OCI-LY1 (cell line): Measurements from ENCODE around the gene EXOC5.
A peak's percentile ranks its signal among the peaks of the same experiment; 100 is the strongest.

Experiments
- H2AFZ ChIP-seq: fragments of 200-600 bp; sonication (generic), shearing (Covaris generic); 2 replicates; pipeline ENCODE4 v1.6.0; 2014; ENCODE audit warnings: antibody characterized with exemption, mild to moderate bottlenecking, low read length
- H3F3A ChIP-seq: fragments of 200-600 bp; sonication (generic), shearing (Covaris generic); 2 replicates; pipeline ENCODE4 v1.6.0; 2014; ENCODE audit warnings: mild to moderate bottlenecking, antibody characterized with exemption, low read length, moderate library complexity; ENCODE audit not compliant: insufficient read depth
- H3K27ac ChIP-seq: fragments of 200-600 bp; sonication (generic); 2 replicates; pipeline ENCODE4 v1.5.1; 2014; ENCODE audit warnings: low read length, mixed run types, mild to moderate bottlenecking, low read depth; ENCODE audit not compliant: poor library complexity, severe bottlenecking
- H3K27me3 ChIP-seq: fragments of 200-600 bp; sonication (generic); 2 replicates; pipeline ENCODE4 v1.6.0; 2014; ENCODE audit warnings: antibody characterized with exemption, mild to moderate bottlenecking, low read length, moderate library complexity; ENCODE audit not compliant: insufficient read depth
- H3K36me3 ChIP-seq: fragments of 200-600 bp; sonication (generic); 2 replicates; pipeline ENCODE4 v1.6.1; 2014; ENCODE audit warnings: mild to moderate bottlenecking, antibody characterized with exemption, low read length, moderate library complexity, mixed read lengths; ENCODE audit not compliant: insufficient read depth
- H3K4me1 ChIP-seq: fragments of 200-600 bp; sonication (generic); 2 replicates; pipeline ENCODE4 v1.5.1; 2014; ENCODE audit warnings: mild to moderate bottlenecking, low read length, moderate library complexity; ENCODE audit not compliant: insufficient read depth, severe bottlenecking
- H3K4me2 ChIP-seq: fragments of 200-600 bp; sonication (generic), shearing (Covaris generic); 2 replicates; pipeline ENCODE4 v1.6.1; 2014; ENCODE audit warnings: low read length
- H3K4me3 ChIP-seq: fragments of 200-600 bp; sonication (generic); 2 replicates; pipeline ENCODE4 v1.5.1; 2014; ENCODE audit warnings: low read length, low read depth, mild to moderate bottlenecking, mixed read lengths; ENCODE audit not compliant: poor library complexity, severe bottlenecking
- H3K79me2 ChIP-seq: fragments of 200-600 bp; shearing (Covaris generic); 2 replicates; pipeline ENCODE4 v1.6.1; 2016; ENCODE audit warnings: mixed run types, low read length, mixed read lengths; ENCODE audit not compliant: insufficient read depth
- H3K9ac ChIP-seq: fragments of 200-600 bp; sonication (generic), shearing (Covaris generic); 2 replicates; pipeline ENCODE4 v1.6.1; 2014; ENCODE audit warnings: mild to moderate bottlenecking, low read length, mixed read lengths
- H3K9me2 ChIP-seq: fragments of 200-600 bp; sonication (generic), shearing (Covaris generic); 2 replicates; pipeline ENCODE4 v1.6.1; 2014; ENCODE audit warnings: low read depth, mild to moderate bottlenecking, low read length, mixed read lengths
- H3K9me3 ChIP-seq: fragments of 200-600 bp; shearing (Covaris generic); 2 replicates; pipeline ENCODE4 v1.6.1; 2014; ENCODE audit warnings: low read length, mixed read lengths
- H4K20me1 ChIP-seq: fragments of 200-600 bp; sonication (generic), shearing (Covaris generic); 2 replicates; pipeline ENCODE4 v1.6.0; 2016; ENCODE audit warnings: mild to moderate bottlenecking, low read length; ENCODE audit not compliant: insufficient read depth
- CTCF ChIP-seq: fragments of 200-600 bp; sonication (generic), shearing (Covaris generic); IDR thresholded peaks from 2 replicates; pipeline ENCODE4 v1.5.1; 2017; ENCODE audit warnings: mild to moderate bottlenecking, antibody characterized with exemption, low read length, moderate library complexity, mixed read lengths
- EZH2 ChIP-seq: fragments of 200-600 bp; sonication (generic), shearing (Covaris generic); IDR thresholded peaks from 2 replicates; pipeline ENCODE4 v1.8.0; 2017; ENCODE audit warnings: borderline replicate concordance, mixed run types, mild to moderate bottlenecking, antibody characterized with exemption, low read length, moderate library complexity, mixed read lengths

Gene EXOC5

GRCh38 chr14:57268161-57269069 is at the start of gene EXOC5, which contains the start of gene AP5M1:
Gene EXOC5, minus strand, starts transcription at chr14:57268905. Its CDS starts 257 bp downstream, at chr14:57268648.
Gene AP5M1, plus strand, starts transcription at chr14:57268971. Its CDS starts 344 bp downstream, at chr14:57269315.
- Histone ChIP-seq H4K20me1 (no peaks in the 10 kb centered on the region), H2AFZ (no peak within 1 kb of the TSS), H3K27ac (peak within 1 kb of the TSS; percentile 89), H3K9ac (peak within 1 kb of the TSS; percentile 81), H3K36me3 (peaks cover 19% of the 10 kb centered on the region), H3K4me1 (peaks cover 34% of the 10 kb centered on the region), H3K27me3 (no peaks in the 10 kb centered on the region), H3K79me2 (peaks cover 83% of the 10 kb centered on the region), H3K9me3 (no peaks in the 10 kb centered on the region), H3F3A (no peaks in the 10 kb centered on the region), H3K9me2 (no peaks in the 10 kb centered on the region), H3K4me2 (peak within 1 kb of the TSS; percentile 87), H3K4me3 (peak within 1 kb of the TSS; percentile 75)
- TF ChIP-seq CTCF (no peak), EZH2 (no peak)

GRCh38 chr14:57317248-57317833 is 48.6 kb upstream of the EXOC5 start:
- H3K79me2 ChIP-seq, result no peaks in the 10 kb centered on the region
- no peaks in the 10 kb centered on the region for H3K36me3 ChIP-seq
- no peaks in the 10 kb centered on the region for H4K20me1 ChIP-seq
- TF ChIP-seq CTCF (peak; percentile 88), EZH2 (no peak)
- H3K9ac ChIP-seq, result no peak overlapping the region
- H3K4me3 ChIP-seq, result no peak overlapping the region
- H3K27ac ChIP-seq, result no peak overlapping the region
- H2AFZ ChIP-seq, result no peak overlapping the region
- H3K4me1 ChIP-seq, result no peaks in the 10 kb centered on the region
- no peaks in the 10 kb centered on the region for H3K9me3 ChIP-seq
- H3K27me3 ChIP-seq, result no peaks in the 10 kb centered on the region
- no peaks in the 10 kb centered on the region for H3F3A ChIP-seq
- H3K4me2 ChIP-seq, result no peak overlapping the region
- no peaks in the 10 kb centered on the region for H3K9me2 ChIP-seq

GRCh38 chr14:57314396-57315089 is 45.8 kb upstream of the EXOC5 start:
- Histone ChIP-seq H3K36me3 (no peaks in the 10 kb centered on the region), H3K9me3 (no peaks in the 10 kb centered on the region), H3K79me2 (no peaks in the 10 kb centered on the region), H2AFZ (no peak overlapping the region), H3K9me2 (no peaks in the 10 kb centered on the region), H3K4me1 (no peaks in the 10 kb centered on the region), H3K27ac (no peak overlapping the region), H4K20me1 (no peaks in the 10 kb centered on the region), H3K4me2 (no peak overlapping the region), H3K9ac (no peak overlapping the region), H3K27me3 (no peaks in the 10 kb centered on the region), H3F3A (no peaks in the 10 kb centered on the region), H3K4me3 (no peak overlapping the region)
- TF ChIP-seq CTCF (no peak), EZH2 (no peak)
